ENCODE data around the gene SNX14.

SNX14 gene

GRCh38 chr6:85460921-85461797 is 132.5 kb downstream of the SNX14 start:
- Histone ChIP-seq H3K4me1 (ENCODE audit: control insufficient read depth, low read depth, low read length) (peaks cover 26% of the 10 kb centered on the region), H3K27ac (ENCODE audit: low read length) (no peak overlapping the region), H3K9me3 (ENCODE audit: control insufficient read depth, low read depth, low read length) (no peaks in the 10 kb centered on the region), H3K9ac (ENCODE audit: low read length) (no peak overlapping the region), H3K4me3 (ENCODE audit: low read length) (no peak overlapping the region), H3K36me3 (ENCODE audit: control insufficient read depth, low read depth, low read length) (no peaks in the 10 kb centered on the region), H3K27me3 (ENCODE audit: control insufficient read depth, insufficient read depth, low read length) (no peaks in the 10 kb centered on the region)

- H3K27me3 ChIP-seq (ENCODE audit: control insufficient read depth, insufficient read depth, low read length): no peaks in the 10 kb centered on the region
- no peak overlapping the region for H3K9ac ChIP-seq (ENCODE audit: low read length)
- H3K9me3 ChIP-seq (ENCODE audit: control insufficient read depth, low read depth, low read length): no peaks in the 10 kb centered on the region
- H3K27ac ChIP-seq (ENCODE audit: low read length): no peak overlapping the region
- H3K4me3 ChIP-seq (ENCODE audit: low read length): no peak overlapping the region
- H3K4me1 ChIP-seq (ENCODE audit: control insufficient read depth, low read depth, low read length): peaks cover 26% of the 10 kb centered on the region
- H3K36me3 ChIP-seq (ENCODE audit: control insufficient read depth, low read depth, low read length): no peaks in the 10 kb centered on the region
These were observed 133.3 kb downstream of the SNX14 start for GRCh38 chr6:85460154-85460920.

DNA sequence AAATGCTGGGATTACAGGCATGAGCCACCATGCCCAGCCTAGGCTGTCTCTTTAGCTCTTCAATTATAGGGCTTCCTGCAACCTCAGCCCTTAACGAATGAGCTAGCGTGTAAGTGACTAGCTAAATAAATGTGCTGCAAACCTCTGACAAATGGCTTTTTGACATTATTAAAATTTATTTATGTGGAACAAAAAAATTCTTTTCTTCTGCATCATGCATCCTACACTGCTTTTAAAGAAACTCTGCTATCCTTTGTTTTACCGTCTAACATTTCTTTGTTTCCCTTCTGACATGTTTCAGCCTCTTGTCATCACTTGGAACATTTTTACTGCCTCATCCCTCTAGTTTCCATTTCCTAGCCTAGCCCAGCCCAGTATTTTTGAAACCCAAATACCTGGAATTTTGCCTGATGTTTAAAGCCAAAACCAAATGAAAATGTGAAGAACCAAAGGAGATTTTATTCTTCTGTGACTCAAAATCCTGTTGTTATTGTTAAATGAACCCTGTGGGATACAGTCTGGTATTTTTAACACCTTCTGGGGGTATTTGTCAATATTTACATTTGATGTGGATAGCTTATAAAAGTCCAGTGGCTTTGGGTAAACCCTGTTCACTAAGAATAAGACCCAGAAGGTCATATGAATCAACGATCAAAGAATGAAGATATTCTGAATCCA is 134.3 kb downstream of the SNX14 start:
- Histone ChIP-seq H3K9ac (ENCODE audit: low read length) (no peak overlapping the region), H3K27ac (ENCODE audit: low read length) (no peak overlapping the region), H3K9me3 (ENCODE audit: control insufficient read depth, low read depth, low read length) (no peaks in the 10 kb centered on the region), H3K4me1 (ENCODE audit: control insufficient read depth, low read depth, low read length) (peaks cover 26% of the 10 kb centered on the region), H3K36me3 (ENCODE audit: control insufficient read depth, low read depth, low read length) (no peaks in the 10 kb centered on the region), H3K27me3 (ENCODE audit: control insufficient read depth, insufficient read depth, low read length) (no peaks in the 10 kb centered on the region), H3K4me3 (ENCODE audit: low read length) (no peak overlapping the region)

GRCh38 chr6:85458782-85459181 is 134.9 kb downstream of the SNX14 start:
- no peaks in the 10 kb centered on the region for H3K36me3 ChIP-seq (ENCODE audit: control insufficient read depth, low read depth, low read length)
- H3K4me3 ChIP-seq (ENCODE audit: low read length): no peak overlapping the region
- peaks cover 26% of the 10 kb centered on the region for H3K4me1 ChIP-seq (ENCODE audit: control insufficient read depth, low read depth, low read length)
- no peak overlapping the region for H3K27ac ChIP-seq (ENCODE audit: low read length)
- no peak overlapping the region for H3K9ac ChIP-seq (ENCODE audit: low read length)
- no peaks in the 10 kb centered on the region for H3K27me3 ChIP-seq (ENCODE audit: control insufficient read depth, insufficient read depth, low read length)
- H3K9me3 ChIP-seq (ENCODE audit: control insufficient read depth, low read depth, low read length): no peaks in the 10 kb centered on the region

- Histone ChIP-seq H3K4me3 (ENCODE audit: low read length) (no peak overlapping the region), H3K36me3 (ENCODE audit: control insufficient read depth, low read depth, low read length) (no peaks in the 10 kb centered on the region), H3K9ac (ENCODE audit: low read length) (no peak overlapping the region), H3K27ac (ENCODE audit: low read length) (no peak overlapping the region), H3K27me3 (ENCODE audit: control insufficient read depth, insufficient read depth, low read length) (peaks cover 2% of the 10 kb centered on the region), H3K4me1 (ENCODE audit: control insufficient read depth, low read depth, low read length) (peaks cover 26% of the 10 kb centered on the region), H3K9me3 (ENCODE audit: control insufficient read depth, low read depth, low read length) (no peaks in the 10 kb centered on the region)
These were observed 135.5 kb downstream of the SNX14 start for GRCh38 chr6:85458184-85458583.

DNA sequence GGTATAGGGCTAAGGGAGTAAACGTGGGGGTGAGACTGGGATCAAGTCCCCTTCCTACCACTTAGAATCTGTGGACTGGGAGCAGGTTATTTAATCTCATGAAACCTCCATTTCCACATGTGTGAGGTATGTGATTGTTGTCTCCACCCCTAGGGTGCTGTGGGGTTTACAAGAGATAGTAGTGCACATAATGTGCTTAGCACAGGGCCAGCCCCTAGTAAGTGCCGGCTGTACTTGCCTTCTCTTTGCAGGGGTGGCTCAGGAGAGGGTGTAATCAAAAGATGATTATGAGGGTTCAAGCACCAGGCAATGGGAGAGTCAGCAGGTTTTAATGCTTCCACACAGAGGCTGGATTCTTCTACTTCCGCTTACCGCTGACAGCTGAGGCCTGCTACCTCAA is 136.9 kb downstream of the SNX14 start:
- H3K9ac ChIP-seq (ENCODE audit: low read length): no peak overlapping the region
- no peak overlapping the region for H3K4me3 ChIP-seq (ENCODE audit: low read length)
- peaks cover 26% of the 10 kb centered on the region for H3K4me1 ChIP-seq (ENCODE audit: control insufficient read depth, low read depth, low read length)
- H3K9me3 ChIP-seq (ENCODE audit: control insufficient read depth, low read depth, low read length): no peaks in the 10 kb centered on the region
- H3K27me3 ChIP-seq (ENCODE audit: control insufficient read depth, insufficient read depth, low read length): peaks cover 16% of the 10 kb centered on the region
- H3K36me3 ChIP-seq (ENCODE audit: control insufficient read depth, low read depth, low read length): no peaks in the 10 kb centered on the region
- no peak overlapping the region for H3K27ac ChIP-seq (ENCODE audit: low read length)
